IPS-18c (cell line): ENCODE results near the gene LGR5.
"Not testable (repeated sequence)": the region's sequence is repeated elsewhere in the genome, so short reads cannot be mapped to it uniquely, and the experiment has no call there.

Experiments used
- H3K4me3 ChIP-seq: 2 replicates; pipeline ENCODE4 v1.7.0; 2013; ENCODE audit warnings: low read depth, mild to moderate bottlenecking, low read length, moderate library complexity; ENCODE audit not compliant: insufficient read depth
- H3K9me3 ChIP-seq: one replicate; pipeline ENCODE4 v1.6.1; 2013; ENCODE audit warnings: mild to moderate bottlenecking, low read length, moderate library complexity; ENCODE audit not compliant: control insufficient read depth, insufficient read depth

Gene LGR5

GRCh38 chr12:71455028-71455737, 15.6 kb downstream of the LGR5 start:
- no peaks in the 10 kb centered on the region for H3K9me3 ChIP-seq
- H3K4me3 ChIP-seq: no peak overlapping the region

- Histone ChIP-seq H3K9me3 (no peaks in the 10 kb centered on the region), H3K4me3 (no peak overlapping the region)
These were observed 16.7 kb downstream of the LGR5 start for GRCh38 chr12:71456316-71456715.

- Histone ChIP-seq H3K4me3 (no peak overlapping the region), H3K9me3 (no peaks in the 10 kb centered on the region)
These were observed 17.4 kb downstream of the LGR5 start for GRCh38 chr12:71456990-71457389.

DNA sequence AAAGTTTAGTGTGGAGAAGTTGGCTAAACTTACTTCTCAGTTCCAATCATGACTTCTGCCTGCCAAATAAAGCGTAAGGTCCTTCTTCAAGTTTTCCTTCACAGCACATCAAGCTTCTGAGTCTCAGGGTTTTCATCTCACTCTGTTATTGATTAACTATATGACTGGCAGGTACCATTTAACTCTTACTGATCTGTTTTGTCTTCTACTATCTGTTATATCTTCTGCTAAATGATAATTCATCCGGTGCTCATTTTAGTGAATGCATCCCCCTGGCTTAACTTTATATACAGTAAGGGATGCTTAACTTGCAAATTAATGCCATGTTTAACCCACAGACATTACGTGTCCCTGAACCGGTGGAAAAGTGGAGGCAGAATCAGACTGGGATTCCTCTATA, 20.7 kb downstream of the LGR5 start:
- Histone ChIP-seq H3K9me3 (no peaks in the 10 kb centered on the region), H3K4me3 (no peak overlapping the region)

- no peak overlapping the region for H3K4me3 ChIP-seq
- H3K9me3 ChIP-seq: no peaks in the 10 kb centered on the region
These were observed 21.4 kb downstream of the LGR5 start for GRCh38 chr12:71460850-71461609.

DNA sequence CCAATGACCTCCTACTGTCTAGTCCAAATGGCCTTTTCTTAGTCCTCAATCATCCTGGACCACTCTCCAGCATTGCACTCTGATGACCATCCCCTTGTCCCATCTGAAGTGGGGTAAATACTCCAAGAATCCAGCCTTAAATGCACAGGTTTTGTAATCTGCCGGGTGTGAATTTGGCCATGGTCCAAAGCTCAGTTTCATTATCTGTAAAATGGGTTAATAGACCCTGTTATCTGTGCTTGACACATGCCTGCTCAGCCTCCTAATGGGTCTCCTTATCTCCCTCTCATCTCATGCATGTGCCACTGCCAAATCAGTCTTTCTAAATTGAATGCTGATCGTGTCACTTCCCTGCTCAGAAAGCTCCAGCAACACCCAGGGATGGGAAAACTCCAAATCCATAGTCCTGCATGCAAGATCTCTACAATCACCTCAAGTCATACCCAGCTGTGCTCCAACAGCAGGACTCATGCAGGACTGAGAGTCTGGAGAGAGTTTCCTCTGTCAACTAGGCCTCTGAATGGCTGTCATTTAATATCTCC, 22.3 kb downstream of the LGR5 start:
- Histone ChIP-seq H3K9me3 (no peaks in the 10 kb centered on the region), H3K4me3 (no peak overlapping the region)

DNA sequence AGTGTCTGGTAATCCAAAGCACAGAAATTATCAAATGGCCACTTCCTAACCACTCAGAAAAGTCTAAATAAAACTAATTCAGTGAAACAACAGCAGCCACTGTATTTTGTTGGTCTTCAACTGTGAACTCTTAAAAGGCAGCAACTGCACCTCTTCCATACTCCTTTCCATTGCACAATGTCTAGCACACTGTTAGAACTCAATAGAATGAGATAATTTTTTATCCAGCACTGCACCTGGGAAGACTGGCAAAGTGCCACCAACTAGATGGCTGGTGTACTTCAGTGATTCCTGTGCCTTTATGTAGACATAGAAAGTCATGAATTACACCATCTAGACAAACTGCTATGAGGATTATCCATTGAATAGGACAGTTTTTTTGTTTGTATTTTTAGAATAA, 26.2 kb downstream of the LGR5 start:
- Histone ChIP-seq H3K9me3 (no peaks in the 10 kb centered on the region), H3K4me3 (no peak overlapping the region)

DNA sequence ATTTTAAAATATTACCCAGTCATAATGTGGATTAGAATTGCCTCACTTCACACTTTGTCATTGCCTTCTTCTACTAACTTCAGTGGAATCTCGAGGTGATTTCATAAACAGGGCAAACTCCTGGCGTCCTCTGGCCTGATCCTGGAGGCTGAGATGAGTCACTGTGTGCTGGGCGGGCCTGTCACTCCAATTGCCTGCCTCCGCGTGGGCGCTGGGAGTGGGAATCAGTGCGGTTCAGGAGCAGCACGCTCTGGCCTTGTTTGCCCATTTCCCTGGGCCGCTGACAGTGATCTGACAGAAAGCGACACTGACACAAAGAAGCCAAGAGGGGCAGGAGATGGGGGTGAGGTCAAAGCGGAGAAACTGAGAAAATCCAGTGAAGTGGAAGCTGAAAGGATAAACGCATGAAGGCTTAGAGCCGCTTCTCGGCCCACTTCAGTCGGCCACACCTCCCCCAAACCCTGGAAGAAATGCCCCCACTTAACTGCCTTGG, 29.7 kb downstream of the LGR5 start:
- Histone ChIP-seq H3K4me3 (no peak overlapping the region), H3K9me3 (no peaks in the 10 kb centered on the region)

DNA sequence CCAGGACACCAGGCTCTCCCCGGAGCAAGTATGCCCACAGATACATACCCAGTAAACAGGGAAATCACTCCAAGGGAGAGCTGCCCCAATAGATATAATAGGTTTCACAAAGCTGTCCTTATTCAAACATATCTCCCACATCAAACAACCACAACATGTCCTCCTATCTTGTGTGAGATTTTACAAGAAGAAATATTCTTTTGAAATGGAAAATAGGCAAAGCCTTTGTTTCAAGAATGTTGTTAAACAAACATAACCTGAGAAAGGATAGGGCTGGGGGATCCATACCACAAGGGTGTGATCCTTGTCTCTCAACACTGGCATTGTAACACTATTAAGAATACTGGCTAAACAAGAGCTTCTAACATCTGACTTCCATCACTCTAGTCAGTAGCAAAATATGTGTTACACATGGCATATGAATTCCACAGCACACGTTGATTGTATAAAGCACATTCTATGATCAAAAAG, 32.9 kb downstream of the LGR5 start:
- H3K4me3 ChIP-seq: no peak overlapping the region
- H3K9me3 ChIP-seq: no peaks in the 10 kb centered on the region

GRCh38 chr12:71474791-71475190, 35.2 kb downstream of the LGR5 start:
- Histone ChIP-seq H3K4me3 (no peak overlapping the region), H3K9me3 (no peaks in the 10 kb centered on the region)

DNA sequence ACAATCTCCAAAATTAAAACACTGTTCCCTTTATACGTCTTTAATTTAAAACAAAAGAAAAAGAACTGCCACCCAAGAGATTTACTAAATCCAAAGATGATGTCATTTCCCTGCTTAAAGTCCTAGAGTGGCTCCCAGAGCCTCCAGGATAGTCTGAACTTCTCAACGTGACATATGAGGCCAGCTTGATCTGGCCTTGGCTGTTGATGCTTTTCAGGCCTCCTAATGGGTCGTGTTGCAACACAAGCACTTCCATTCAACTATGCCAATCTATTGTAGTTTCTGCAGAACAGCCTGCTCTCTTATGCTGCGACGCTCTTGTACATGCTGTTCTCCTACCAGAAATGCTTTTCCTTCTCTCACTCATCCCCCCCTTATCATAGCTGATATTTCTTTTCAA, 35.7 kb downstream of the LGR5 start:
- H3K4me3 ChIP-seq: no peak overlapping the region
- H3K9me3 ChIP-seq: no peaks in the 10 kb centered on the region

DNA sequence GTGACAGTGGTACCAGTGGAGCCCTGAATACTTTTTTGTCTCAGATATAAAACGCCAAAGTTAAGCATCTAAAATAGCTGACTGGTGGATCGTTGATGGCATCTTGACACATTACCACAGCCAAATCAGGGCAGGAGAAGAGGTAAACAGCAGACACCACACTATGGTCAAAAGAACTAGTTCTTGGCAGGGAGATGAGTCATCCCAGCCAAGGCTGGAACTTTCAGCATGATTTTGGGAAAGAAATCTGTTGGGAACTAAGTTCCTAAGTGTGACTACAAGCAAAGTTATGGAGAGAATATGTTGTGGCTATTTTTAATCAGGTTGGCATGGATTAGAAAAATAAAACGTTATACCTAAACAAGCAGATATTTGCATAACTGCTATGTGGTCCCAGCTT, 36.9 kb downstream of the LGR5 start:
- Histone ChIP-seq H3K4me3 (no peak overlapping the region), H3K9me3 (no peaks in the 10 kb centered on the region)

- Histone ChIP-seq H3K9me3 (no peaks in the 10 kb centered on the region), H3K4me3 (no peak overlapping the region)
These were observed 38.0 kb downstream of the LGR5 start for GRCh38 chr12:71477609-71478008.

- Histone ChIP-seq H3K4me3 (no peak overlapping the region), H3K9me3 (no peaks in the 10 kb centered on the region)
These were observed 38.7 kb downstream of the LGR5 start for GRCh38 chr12:71478270-71478669.

- Histone ChIP-seq H3K9me3 (no peaks in the 10 kb centered on the region), H3K4me3 (no peak overlapping the region)
These were observed 44.8 kb downstream of the LGR5 start for GRCh38 chr12:71484272-71484905.

DNA sequence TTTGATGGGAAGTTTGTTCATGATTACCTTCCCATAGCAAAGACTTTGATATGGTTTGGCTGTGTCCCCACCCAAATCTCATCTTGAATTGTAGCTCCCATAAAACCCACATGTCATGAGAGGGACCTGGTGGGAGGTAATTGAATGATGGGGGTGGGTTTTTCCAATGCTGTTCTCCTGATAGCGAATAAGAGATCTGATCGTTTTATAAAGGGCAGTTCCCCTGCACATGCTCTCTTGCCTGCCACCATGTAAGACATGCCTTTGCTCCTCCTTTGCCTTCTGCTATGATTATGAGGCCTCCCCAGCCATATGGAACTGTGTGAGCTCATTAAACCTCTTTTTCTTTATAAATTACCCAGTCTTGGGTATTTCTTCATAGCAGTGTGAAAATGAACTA, 51.2 kb downstream of the LGR5 start:
- H3K9me3 ChIP-seq, H3K4me3 ChIP-seq: not testable (repeated sequence)

DNA sequence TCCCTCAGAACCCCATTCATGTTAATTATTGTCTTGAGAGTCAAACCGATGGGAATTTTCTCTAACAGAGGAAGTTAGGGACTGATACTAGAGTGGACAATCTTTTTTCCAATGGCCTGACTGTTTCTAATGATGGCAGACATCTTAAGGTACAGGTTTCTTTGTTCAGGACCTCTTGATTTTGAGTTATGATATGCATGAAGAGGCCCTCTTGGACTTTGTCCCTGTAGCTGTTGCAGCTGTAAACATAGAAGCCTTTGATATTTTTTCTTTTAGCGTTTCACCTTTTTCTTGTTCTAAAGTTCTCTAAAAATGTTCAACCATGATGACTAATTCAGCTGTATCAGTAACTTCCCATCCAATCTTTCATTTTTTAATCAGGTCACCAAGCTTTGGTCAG, 53.0 kb downstream of the LGR5 start:
- peaks cover 4% of the 10 kb centered on the region for H3K9me3 ChIP-seq

GRCh38 chr12:71499834-71500233, 60.2 kb downstream of the LGR5 start:
- Histone ChIP-seq H3K4me3 (no peak overlapping the region), H3K9me3 (no peaks in the 10 kb centered on the region)

More for the DNA sequence above, 53.0 kb downstream of the LGR5 start:
- H3K4me3 ChIP-seq: no peak overlapping the region
